ENCODE data around the gene AUTS2.

The AUTS2 gene

GRCh38 chr7:70500261-70500660 is 902.0 kb downstream of the AUTS2 start:
- in situ Hi-C loops (cut with MboI; ENCODE audit: low sequenced_read_pairs): no loop called here

- in situ Hi-C loops (cut with MboI; ENCODE audit: low sequenced_read_pairs): no loop called here
These were observed 904.0 kb downstream of the AUTS2 start for GRCh38 chr7:70502117-70502863.

- in situ Hi-C loops (cut with MboI; ENCODE audit: low sequenced_read_pairs): no loop called here
These were observed 906.0 kb downstream of the AUTS2 start for GRCh38 chr7:70504254-70504653.

- in situ Hi-C loops (cut with MboI; ENCODE audit: low sequenced_read_pairs): no loop called here
These were observed 907.2 kb downstream of the AUTS2 start for GRCh38 chr7:70505468-70505867.

- in situ Hi-C loops (cut with MboI; ENCODE audit: low sequenced_read_pairs): no loop called here
These were observed 907.6 kb downstream of the AUTS2 start for GRCh38 chr7:70505886-70506285.

- in situ Hi-C loops (cut with MboI; ENCODE audit: low sequenced_read_pairs): no loop called here
These were observed 908.2 kb downstream of the AUTS2 start for GRCh38 chr7:70506434-70506833.

- in situ Hi-C loops (cut with MboI; ENCODE audit: low sequenced_read_pairs): no loop called here
These were observed 913.9 kb downstream of the AUTS2 start for GRCh38 chr7:70512144-70512543.

GRCh38 chr7:70512761-70513160 is 914.5 kb downstream of the AUTS2 start:
- in situ Hi-C loops (cut with MboI; ENCODE audit: low sequenced_read_pairs): no loop called here

- in situ Hi-C loops (cut with MboI; ENCODE audit: low sequenced_read_pairs): no loop called here
These were observed 922.3 kb downstream of the AUTS2 start for GRCh38 chr7:70520611-70521010.

GRCh38 chr7:70523249-70523988 is 925.1 kb downstream of the AUTS2 start:
- in situ Hi-C loops (cut with MboI; ENCODE audit: low sequenced_read_pairs): no loop called here

- in situ Hi-C loops (cut with MboI; ENCODE audit: low sequenced_read_pairs): no loop called here
These were observed 925.7 kb downstream of the AUTS2 start for GRCh38 chr7:70523989-70524351.

- in situ Hi-C loops (cut with MboI; ENCODE audit: low sequenced_read_pairs): no loop called here
These were observed 927.7 kb downstream of the AUTS2 start for GRCh38 chr7:70525991-70526390.

GRCh38 chr7:70527520-70528115 is 929.3 kb downstream of the AUTS2 start:
- in situ Hi-C loops (cut with MboI; ENCODE audit: low sequenced_read_pairs): no loop called here

- in situ Hi-C loops (cut with MboI; ENCODE audit: low sequenced_read_pairs): no loop called here
These were observed 931.2 kb downstream of the AUTS2 start for GRCh38 chr7:70529436-70529835.

GRCh38 chr7:70529914-70530585 is 931.8 kb downstream of the AUTS2 start:
- in situ Hi-C loops (cut with MboI; ENCODE audit: low sequenced_read_pairs): no loop called here

GRCh38 chr7:70533614-70534013 is 935.3 kb downstream of the AUTS2 start:
- in situ Hi-C loops (cut with MboI; ENCODE audit: low sequenced_read_pairs): no loop called here

GRCh38 chr7:70539205-70539604 is 940.9 kb downstream of the AUTS2 start:
- in situ Hi-C loops (cut with MboI; ENCODE audit: low sequenced_read_pairs): no loop called here

GRCh38 chr7:70539617-70540016 is 941.3 kb downstream of the AUTS2 start:
- in situ Hi-C loops (cut with MboI; ENCODE audit: low sequenced_read_pairs): no loop called here

- in situ Hi-C loops (cut with MboI; ENCODE audit: low sequenced_read_pairs): no loop called here
These were observed 942.4 kb downstream of the AUTS2 start for GRCh38 chr7:70540641-70541040.

GRCh38 chr7:70542750-70543376 is 944.6 kb downstream of the AUTS2 start:
- in situ Hi-C loops (cut with MboI; ENCODE audit: low sequenced_read_pairs): no loop called here

- in situ Hi-C loops (cut with MboI; ENCODE audit: low sequenced_read_pairs): no loop called here
These were observed 945.7 kb downstream of the AUTS2 start for GRCh38 chr7:70544016-70544415.

Data from hTERT RPE-1 (cell line).